Epithelial cell of proximal tubule (primary cell): ENCODE measurements around the gene KRTAP5-10. TPM values are rescaled to one million over a fixed set of nuclear protein-coding genes. Genes with fewer than 3 reads are reported as not detected.
"Not testable (repeated sequence)": the region's sequence is repeated elsewhere in the genome, so short reads cannot be mapped to it uniquely, and the experiment has no call there.

ENCODE experiments used
- DNase-seq: peaks from one replicate; pipeline ENCODE4 v3.0.0-alpha.2; 2011; ENCODE audit warnings: low read depth
- H3K4me3 ChIP-seq: 2 replicates; pipeline ENCODE4 v1.5.1; 2011; ENCODE audit warnings: low read depth, mild to moderate bottlenecking, low read length
- CTCF ChIP-seq: conservative IDR thresholded peaks from 2 replicates; pipeline ENCODE4 v1.5.1; 2012; ENCODE audit warnings: low read depth, mild to moderate bottlenecking, low read length
- total RNA-seq: library from RNA; depleted of rRNA; stranded (reverse); fragments of >200 nt; gene quantifications from 2 replicates; pipeline ENCODE4 v1.2.3, GENCODE V29; 2015

KRTAP5-10 gene
- total RNA-seq, 1 donor from 2014 or later: not detected

GRCh38 chr11:71527576-71528210, 37.7 kb upstream of the KRTAP5-10 start:
- TF ChIP-seq CTCF: no peak

GRCh38 chr11:71530602-71531001, 34.8 kb upstream of the KRTAP5-10 start:
- no peak overlapping the region for H3K4me3 ChIP-seq
- no peak for DNase-seq
- no peak for TF ChIP-seq CTCF

More at GRCh38 chr11:71527576-71528210, 37.7 kb upstream of the KRTAP5-10 start:
- no peak overlapping the region for H3K4me3 ChIP-seq
- DNase-seq: no peak

- no peak for DNase-seq
- no peak for TF ChIP-seq CTCF
- no peak overlapping the region for H3K4me3 ChIP-seq
These were observed 33.2 kb upstream of the KRTAP5-10 start for GRCh38 chr11:71532036-71532610.

- not testable (repeated sequence) for DNase-seq, H3K4me3 ChIP-seq
These were observed 30.4 kb upstream of the KRTAP5-10 start for GRCh38 chr11:71534711-71535608.

GRCh38 chr11:71535825-71536224, 29.5 kb upstream of the KRTAP5-10 start:
- H3K4me3 ChIP-seq: no peak overlapping the region
- no peak for DNase-seq
- TF ChIP-seq CTCF: no peak

GRCh38 chr11:71537537-71537936, 27.8 kb upstream of the KRTAP5-10 start:
- TF ChIP-seq CTCF: no peak
- DNase-seq: no peak
- H3K4me3 ChIP-seq: no peak overlapping the region

- not testable (repeated sequence) for H3K4me3 ChIP-seq, DNase-seq
These were observed 27.2 kb upstream of the KRTAP5-10 start, which contains the start of gene KRTAP5-8 for GRCh38 chr11:71537977-71538665. KRTAP5-8 (plus strand) TSS chr11:71538025; CDS start chr11:71538056, 31 bp downstream.
